Coronary artery (tissue), 2 donors: ENCODE measurements around the gene LRSAM1.

Source experiments
- DNase-seq: peaks from one replicate; pipeline ENCODE4 v3.0.0-alpha.2; 2017; ENCODE audit warnings: low spot score
- H3K27ac ChIP-seq, 2 donors: fragments of 200-600 bp; sonication (generic); one replicate each; pipeline ENCODE4 v1.5.1; 2016 to 2019
- H3K4me3 ChIP-seq: fragments of 200-600 bp; sonication (generic); 2 replicates; pipeline ENCODE4 v1.5.1; 2016; ENCODE audit warnings: mild to moderate bottlenecking, moderate library complexity
- CTCF ChIP-seq: fragments of 200-600 bp; sonication (generic); IDR thresholded peaks from one replicate; pipeline ENCODE4 v1.5.1; 2019; ENCODE audit warnings: antibody characterized with exemption

The LRSAM1 gene

DNA sequence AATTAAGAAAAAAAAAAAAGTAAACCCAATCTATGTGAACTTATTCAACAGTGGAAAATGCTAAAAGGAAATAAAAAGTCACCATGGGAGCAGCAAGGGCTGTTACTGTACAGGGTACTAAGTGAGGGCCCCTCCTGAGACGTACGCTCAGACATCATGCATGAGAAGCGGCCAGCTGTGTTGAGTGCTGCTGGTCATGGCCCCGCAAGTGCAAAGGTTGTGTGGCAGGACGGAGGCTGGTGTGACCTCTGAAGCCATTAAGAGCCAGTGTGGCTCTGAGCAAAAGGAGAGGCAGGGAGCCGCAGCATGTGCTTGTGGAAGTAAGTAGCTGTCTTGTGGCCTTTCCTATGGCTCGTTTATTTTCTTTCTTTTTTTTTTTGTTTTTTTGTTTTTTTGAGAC lies 30.3 kb upstream of the LRSAM1 start:
- H3K4me3 ChIP-seq = no peak overlapping the region
- DNase-seq = no peak
- H3K27ac ChIP-seq = no peak overlapping the region
- TF ChIP-seq CTCF = no peak

DNA sequence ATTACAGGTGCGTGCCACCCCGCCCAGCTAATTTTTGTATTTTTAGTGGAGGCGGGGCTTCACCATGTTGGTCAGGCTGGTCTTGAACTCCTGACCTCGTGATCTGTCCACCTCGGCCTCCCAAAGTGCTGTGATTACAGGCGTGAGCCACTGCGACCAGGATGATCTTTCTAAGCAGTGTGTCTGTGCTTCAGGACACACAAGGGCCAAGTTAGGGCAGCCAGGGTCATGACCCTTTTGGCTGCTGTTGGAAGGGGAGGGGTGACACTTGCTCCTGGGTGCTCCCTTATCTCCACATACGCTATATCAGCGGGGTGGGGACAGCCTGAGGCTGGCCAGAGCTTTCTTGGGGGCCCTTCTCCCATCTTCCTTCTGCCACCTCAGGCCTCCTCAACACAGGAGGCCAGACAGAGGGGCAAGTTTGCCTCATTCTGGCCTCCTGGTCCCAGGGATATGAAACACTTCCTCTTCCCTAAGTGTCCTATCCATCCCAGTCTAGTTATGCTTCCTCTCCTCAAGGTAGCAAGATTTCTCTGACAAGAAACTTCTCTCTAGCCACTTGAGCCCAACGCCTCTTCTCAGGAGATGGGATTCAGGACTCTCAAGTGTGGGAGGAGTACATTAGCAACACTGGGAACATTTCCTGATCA lies 29.1 kb upstream of the LRSAM1 start:
- TF ChIP-seq CTCF = no peak
- Histone ChIP-seq H3K4me3 (no peak overlapping the region), H3K27ac (no peak overlapping the region)
- no peak for DNase-seq

DNA sequence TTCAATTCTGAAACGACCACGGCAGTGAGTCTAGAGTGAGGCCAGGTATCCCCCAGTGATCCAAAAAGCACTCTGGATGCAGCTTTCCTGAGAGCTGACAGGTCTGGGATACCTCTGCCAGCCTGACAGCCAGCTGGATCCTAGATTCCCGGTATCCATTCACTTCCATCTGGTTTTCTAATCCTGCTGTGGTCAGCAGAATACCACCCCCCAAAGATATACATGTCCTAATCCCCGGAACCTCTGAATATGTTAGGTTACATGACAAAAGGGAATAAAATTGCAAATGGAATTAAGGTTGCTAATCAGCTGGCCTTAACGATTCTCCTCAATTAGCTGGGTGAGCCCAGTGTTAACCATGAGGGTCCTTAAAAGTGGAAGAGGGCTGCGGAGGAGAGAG lies 28.5 kb upstream of the LRSAM1 start:
- Histone ChIP-seq H3K4me3 (peak overlapping the region; percentile 91), H3K27ac (peak overlapping the region in 1 of 2 donors; percentile 25)
- TF ChIP-seq CTCF = no peak
- no peak for DNase-seq

DNA sequence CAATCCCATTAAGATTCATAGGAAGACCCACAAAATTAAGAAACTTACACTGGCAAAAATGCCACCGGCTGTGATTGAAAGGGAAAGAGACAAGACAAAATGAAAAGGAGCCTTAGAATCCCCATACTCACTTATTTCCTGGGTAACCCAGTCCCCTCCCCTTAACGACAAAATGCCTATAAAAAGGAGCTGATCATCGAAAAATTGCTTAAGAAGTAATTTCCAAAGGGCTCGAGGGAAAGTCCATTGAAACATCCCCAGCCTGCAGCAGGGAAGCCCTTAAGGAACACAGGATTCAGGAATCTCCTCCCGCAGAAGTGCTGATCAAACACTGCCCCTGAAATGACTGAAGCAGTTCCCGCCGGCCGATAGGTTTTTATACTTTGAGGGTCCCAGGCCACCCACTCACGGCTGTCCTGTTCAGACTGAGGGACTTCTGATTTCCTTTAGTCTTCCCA lies 27.8 kb upstream of the LRSAM1 start:
- no peak for TF ChIP-seq CTCF
- H3K4me3 ChIP-seq = peak overlapping the region; percentile 91
- peak overlapping the region; percentile 86 to 90 for H3K27ac ChIP-seq
- DNase-seq = no peak

DNA sequence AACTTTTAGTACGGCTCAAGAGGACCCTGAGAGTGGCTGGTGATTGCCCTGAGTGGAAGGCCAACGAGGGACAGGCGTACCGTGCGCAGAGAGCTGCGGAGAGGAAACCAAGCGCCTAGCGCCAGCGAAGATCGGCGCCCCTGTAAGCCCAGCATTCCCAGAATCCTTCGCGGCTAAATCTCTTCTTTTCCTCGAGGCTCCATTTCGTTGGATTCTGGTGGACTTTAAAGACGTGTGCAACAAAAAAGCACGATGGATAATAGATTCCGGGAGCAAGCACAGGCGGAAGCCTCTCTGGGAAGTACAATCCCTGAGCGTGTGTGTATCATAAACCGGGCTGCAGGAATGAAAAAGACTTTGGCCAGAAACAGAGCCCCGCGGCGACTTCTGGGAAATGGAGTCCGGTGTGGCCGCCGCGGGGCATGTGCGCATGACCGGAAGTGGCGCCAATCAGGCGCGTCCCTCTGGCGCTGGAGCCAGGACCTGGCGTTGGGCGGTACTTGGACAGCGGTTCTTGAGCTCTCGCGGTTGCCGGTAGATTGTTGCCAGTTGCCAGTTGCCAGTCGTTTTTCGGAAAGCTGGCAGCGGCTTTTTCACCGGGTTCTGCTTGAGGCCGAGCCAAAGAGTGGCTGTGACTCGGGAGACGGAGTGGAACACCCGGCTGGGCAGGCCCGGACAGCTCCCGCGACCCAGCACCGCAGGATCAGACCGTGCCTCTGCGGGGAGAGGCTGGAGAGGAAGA lies 27.2 kb upstream of the LRSAM1 start, which contains the start of gene ZNF79:
ZNF79 (plus strand) TSS at position 449 of the 742 bp plus-strand sequence. CDS start 406 bp downstream, outside the sequence.
- Histone ChIP-seq H3K4me3 (peak within 1 kb of the TSS; percentile 91), H3K27ac (peak within 1 kb of the TSS; percentile 86 to 90)
- peak; percentile 95 for DNase-seq
- TF ChIP-seq CTCF = no peak

DNA sequence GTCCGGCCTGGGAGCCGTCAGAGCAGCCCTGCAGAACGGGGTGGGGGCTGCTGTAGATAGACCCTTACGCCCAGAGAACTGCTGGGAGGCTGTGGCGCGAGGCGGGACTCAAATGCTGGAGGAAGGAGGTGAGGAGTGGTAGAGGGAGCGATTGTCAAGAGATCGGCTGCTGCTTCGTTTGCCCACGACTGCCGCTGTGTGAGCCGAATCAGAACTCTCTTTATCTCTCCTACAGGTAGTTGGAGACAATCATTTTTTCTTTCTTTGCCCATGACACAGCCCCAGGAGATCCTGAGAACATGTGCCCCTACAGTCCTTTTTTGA lies 26.7 kb upstream of the LRSAM1 start:
- no peak for TF ChIP-seq CTCF
- peak overlapping the region; percentile 86 to 90 for H3K27ac ChIP-seq
- H3K4me3 ChIP-seq = peak overlapping the region; percentile 91
- DNase-seq = no peak

GRCh38 chr9:127426756-127427155 lies 24.6 kb upstream of the LRSAM1 start:
- TF ChIP-seq CTCF = no peak
- DNase-seq = no peak
- no peak overlapping the region for H3K27ac ChIP-seq

More at GRCh38 chr9:127426756-127427155, 24.6 kb upstream of the LRSAM1 start:
- H3K4me3 ChIP-seq = no peak overlapping the region
